T47D (cell line): ENCODE results near the gene PLA2G4E.

Source experiments
- DNase-seq, 2 experiments: peaks; one replicate each; pipeline versions ENCODE4 v3.0.0 to v3.0.0-alpha.2; 2011 to 2012; ENCODE audit warnings: low read depth in 1 of 2, low spot score in 1 of 2
- JUND ChIP-seq: IDR thresholded peaks from 2 replicates; pipeline ENCODE4 v1.6.1; 2012; ENCODE audit warnings: low read depth
- in situ Hi-C: cut with HindIII; loops from 2 replicates; pipeline ENCODE4 v1.10.0; 2016; ENCODE audit warnings: low sequenced_read_pairs, low pct_unique_long_range_greater_than_20kb

PLA2G4E gene

DNA sequence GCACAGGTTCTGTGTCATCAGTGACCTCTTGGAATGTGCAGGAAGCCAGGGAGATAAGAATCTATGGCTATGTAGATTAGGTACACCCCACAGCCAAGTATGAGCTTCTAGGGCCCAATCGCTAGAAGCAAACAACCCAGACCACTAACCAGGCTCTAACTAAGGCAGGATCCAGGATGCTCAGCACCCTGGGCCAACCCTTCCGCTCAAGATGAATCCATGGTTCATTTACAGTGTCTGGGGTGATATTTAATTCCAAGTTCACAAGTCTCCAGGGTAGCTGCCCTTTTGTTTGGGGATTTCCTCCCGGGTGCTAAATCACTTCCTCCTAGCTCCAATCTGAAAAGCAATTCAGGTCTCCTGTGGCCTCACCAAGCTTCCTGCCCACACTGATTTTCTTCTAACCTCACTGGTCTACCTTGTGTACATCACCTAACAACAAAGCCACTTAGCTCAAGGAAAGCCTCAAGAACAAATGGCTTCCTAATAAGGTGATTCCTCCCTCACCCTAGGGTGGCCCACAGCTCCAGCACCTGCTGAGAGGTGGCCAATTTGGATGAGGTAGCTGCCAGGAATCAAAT is 50.9 kb downstream of the PLA2G4E start:
- DNase-seq, result no peak

DNA sequence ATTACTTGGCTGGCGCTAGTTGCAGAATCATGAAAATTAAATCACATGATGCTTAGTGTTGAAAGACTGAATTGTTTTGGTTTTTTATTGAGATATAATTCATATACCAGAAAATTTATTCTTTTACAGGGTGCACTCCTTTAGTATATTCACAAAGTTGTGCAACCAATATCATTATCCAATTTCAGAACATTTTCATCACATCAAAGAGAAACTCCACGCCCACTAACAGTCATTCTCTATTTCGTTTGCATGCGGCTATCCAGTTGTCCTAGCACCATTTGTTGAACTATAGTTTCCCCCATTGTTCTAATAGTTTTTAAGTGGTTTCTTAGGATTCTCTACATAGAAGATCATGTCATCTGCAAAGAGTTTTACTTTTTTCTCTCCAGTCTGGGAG is 52.1 kb downstream of the PLA2G4E start:
- TF ChIP-seq JUND, result no peak
- in situ Hi-C loops, result no loop called here
- DNase-seq, result no peak

More for the DNA sequence above, 50.9 kb downstream of the PLA2G4E start:
- in situ Hi-C loops, result no loop called here
- TF ChIP-seq JUND, result no peak

- no peak for TF ChIP-seq JUND
- in situ Hi-C loops, result no loop called here
- no peak for DNase-seq
Measured at GRCh38 chr15:41967506-41968206, 53.2 kb downstream of the PLA2G4E start.

- TF ChIP-seq JUND, result no peak
- no peak for DNase-seq
- in situ Hi-C loops, result no loop called here
Measured at GRCh38 chr15:41966920-41967465, 53.8 kb downstream of the PLA2G4E start.

DNA sequence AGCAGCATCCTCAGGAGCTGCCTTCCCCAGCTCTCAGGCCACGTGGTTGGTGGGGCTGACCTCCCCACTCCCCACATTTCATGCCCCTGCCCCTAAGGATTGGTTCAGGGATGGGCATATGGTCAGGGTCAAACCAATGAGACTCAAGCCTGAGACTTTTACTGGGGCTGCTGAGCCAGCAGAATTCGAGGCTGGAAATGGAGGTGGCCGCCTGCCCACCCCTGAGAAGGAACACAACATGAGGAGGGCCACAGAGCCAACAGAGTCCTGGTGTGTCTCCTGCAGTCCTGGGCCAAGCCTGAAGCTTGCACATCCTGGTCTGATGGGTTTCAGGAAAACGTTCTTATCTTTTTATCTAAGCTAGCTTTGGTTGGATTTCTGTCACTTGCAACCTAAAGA is 54.4 kb downstream of the PLA2G4E start:
- in situ Hi-C loops, result no loop called here
- no peak for DNase-seq
- TF ChIP-seq JUND, result no peak

DNA sequence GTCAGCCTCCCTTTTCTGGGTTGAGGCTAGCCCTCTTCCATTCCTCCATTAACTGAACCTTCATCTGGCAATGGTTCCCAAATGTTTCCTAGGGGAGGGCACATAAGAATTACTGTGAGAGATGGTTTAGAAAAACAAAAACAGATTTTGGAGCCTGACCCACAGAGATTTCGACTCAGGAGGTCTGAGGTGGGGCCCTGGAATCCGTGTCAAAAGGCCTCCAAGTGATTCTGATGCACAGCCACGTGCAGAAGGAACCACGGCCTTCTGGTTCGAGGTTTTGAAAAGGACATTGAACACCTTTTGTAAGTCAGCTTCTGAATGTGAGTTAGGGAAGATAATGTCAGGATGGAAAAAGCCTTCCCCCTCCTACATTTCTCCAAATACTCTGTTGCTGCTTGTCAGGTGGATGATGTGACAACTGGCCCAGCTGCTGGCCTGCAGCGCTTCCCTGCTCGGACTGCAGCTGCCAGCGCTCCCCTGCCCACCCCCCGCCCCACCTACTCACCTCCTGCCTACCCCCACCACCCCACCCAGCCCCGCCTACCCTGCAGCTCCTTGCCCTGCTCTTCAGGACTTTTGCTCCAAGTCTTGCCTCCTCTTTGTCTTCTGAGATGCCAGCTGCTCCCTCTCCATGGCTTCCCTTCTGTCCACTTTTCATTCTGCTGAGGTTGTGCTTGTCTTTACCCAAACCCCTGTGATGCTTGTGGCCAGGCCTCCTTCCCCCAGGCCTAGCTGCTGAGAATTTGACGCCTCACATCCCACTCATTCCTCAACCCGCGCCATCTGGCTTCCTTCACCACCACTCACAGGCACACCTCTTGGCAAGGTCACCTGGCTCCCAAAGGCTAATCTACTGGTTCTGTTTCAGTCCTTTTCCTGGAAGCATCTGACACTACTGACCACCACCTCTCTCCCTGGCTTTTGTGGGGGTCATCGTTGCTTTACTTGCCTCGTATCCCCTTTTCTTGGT is 55.1 kb downstream of the PLA2G4E start:
- no peak for TF ChIP-seq JUND
- in situ Hi-C loops, result no loop called here
- peak in 1 of 2 experiments; percentile 30 for DNase-seq

DNA sequence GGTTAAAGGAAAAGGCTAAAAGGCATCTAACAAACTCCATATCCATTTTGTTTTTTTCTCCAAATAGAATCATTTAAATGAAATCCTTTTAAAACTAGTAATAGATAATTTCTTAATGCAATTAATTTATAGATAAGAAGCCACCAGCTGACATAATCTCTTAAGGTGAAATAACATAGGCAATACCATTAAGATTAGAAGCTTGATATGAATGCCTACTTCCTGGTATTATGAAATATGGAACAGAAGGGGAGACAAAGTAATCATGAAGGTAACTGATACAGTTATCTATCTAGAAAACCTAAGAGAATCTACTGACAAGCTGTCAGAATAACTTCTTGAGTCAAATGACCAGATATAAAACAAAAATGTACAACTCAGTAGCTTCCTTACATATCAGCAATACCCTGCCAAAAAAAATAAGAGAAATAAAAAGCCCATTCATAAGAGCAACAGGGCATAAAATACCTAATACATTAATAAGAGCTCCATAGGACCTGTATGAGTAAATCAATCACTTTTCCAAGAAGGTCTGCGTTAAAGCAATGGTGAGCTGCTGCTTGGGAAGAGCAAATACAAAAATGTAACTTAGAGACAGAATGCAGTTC is 59.1 kb downstream of the PLA2G4E start:
- DNase-seq, result no peak
- no peak for TF ChIP-seq JUND
- in situ Hi-C loops, result no loop called here

GRCh38 chr15:41961001-41961518 is 59.8 kb downstream of the PLA2G4E start:
- in situ Hi-C loops, result no loop called here
- TF ChIP-seq JUND, result no peak
- no peak for DNase-seq

DNA sequence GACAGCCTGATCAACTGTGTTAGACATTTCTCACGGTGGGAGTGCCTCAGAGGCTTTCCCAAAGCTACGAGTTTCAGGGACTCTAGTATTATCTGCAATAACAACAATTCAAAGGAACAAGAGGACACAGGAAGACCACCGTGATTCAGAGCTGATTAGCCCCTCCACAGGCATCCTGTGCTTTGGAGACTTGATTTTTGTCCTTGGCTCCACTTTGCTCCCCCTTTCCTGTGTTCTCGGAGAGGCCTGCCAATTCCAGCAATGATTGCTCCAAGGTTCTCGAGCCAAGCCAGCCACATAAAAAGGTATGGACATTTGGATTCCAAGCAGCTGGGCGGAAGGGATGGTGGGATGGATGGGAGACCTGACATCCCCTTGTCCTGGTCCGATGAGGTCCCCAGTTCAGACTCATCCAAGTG is 62.8 kb downstream of the PLA2G4E start:
- in situ Hi-C loops, result no loop called here
- DNase-seq, result no peak
- TF ChIP-seq JUND, result no peak

DNA sequence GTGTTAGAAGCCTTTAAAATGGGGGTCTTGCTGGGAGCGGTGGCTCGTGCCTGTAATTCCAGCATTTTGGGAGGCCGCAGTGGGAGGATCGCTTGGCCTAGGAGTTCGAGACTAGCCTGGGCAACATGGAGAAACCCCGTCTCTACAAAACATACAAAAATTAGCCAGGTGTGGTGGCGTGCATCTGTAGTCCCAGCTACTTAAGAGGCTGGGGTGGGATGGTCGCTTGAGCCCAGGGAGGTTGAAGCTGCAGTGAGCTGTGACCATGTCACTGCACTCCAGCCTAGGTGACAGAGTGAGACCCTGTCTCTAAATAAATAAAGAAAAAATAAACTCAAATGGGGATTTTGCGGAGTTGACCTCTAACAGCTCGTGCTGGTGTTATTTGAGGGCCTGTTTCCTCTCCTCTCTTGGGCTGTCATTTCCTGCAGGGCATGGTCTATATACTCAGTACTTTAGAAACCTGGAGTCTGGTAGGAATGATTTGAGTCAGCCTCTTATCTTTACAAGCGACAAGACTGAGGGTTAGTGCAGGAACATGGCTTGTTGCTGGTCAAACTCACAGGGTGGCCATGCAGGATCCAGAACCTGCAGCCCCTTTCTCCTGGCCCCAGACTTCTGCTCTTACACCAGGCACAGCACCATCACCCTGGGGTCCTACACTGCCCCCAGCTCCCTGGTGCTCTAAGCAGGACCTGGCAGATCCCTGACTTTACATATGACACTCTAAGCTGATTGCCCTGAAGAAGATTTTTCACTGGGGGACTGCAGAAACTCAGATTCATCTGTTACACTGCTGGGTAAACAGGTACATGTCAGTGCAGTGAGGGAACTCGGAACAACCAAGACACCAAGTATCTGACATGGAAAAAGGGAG is 63.6 kb downstream of the PLA2G4E start:
- in situ Hi-C loops, result no loop called here
- no peak for TF ChIP-seq JUND
- no peak for DNase-seq

GRCh38 chr15:41955807-41956525 is 64.9 kb downstream of the PLA2G4E start:
- no peak for TF ChIP-seq JUND
- DNase-seq, result peak in 1 of 2 experiments; percentile 26
- in situ Hi-C loops, result no loop called here
